HG03571 (cell line): Measurements from ENCODE around the gene PNPLA6.

Source experiments
- ATAC-seq: cut with Tn5 transposase; IDR thresholded peaks from one replicate; pipeline ENCODE4 v1.9.1; 2021; ENCODE audit not compliant: unreplicated experiment

The PNPLA6 gene

GRCh38 chr19:7515110-7515644 lies 20.3 kb upstream of the PNPLA6 start:
- ATAC-seq, result no peak

GRCh38 chr19:7515645-7516151 lies 19.8 kb upstream of the PNPLA6 start, which contains the start of gene ZNF358:
TSS of gene ZNF358 (plus strand) at chr19:7516103. CDS start at chr19:7519243, 3,140 bp downstream.
- no peak for ATAC-seq

GRCh38 chr19:7516333-7516732 lies 19.2 kb upstream of the PNPLA6 start:
- ATAC-seq, result no peak

- ATAC-seq, result no peak
Observed at GRCh38 chr19:7516878-7517277, 18.6 kb upstream of the PNPLA6 start.

- no peak for ATAC-seq
Observed at GRCh38 chr19:7519361-7520130, 16.0 kb upstream of the PNPLA6 start.

- no peak for ATAC-seq
Observed at GRCh38 chr19:7520131-7521051, 15.1 kb upstream of the PNPLA6 start.

GRCh38 chr19:7521551-7522071 lies 13.9 kb upstream of the PNPLA6 start:
- ATAC-seq, result no peak

- peak; percentile 74 for ATAC-seq
Observed at GRCh38 chr19:7522072-7522922, 13.2 kb upstream of the PNPLA6 start, which contains the start of gene MCOLN1. TSS of gene MCOLN1 (plus strand) at chr19:7522624. CDS start at chr19:7522751, 127 bp downstream.

GRCh38 chr19:7522923-7523667 lies 12.4 kb upstream of the PNPLA6 start:
- ATAC-seq, result no peak

- no peak for ATAC-seq
Observed at GRCh38 chr19:7524523-7524922, 11.0 kb upstream of the PNPLA6 start.

GRCh38 chr19:7524992-7525739 lies 10.4 kb upstream of the PNPLA6 start:
- ATAC-seq, result no peak

- no peak for ATAC-seq
Observed at GRCh38 chr19:7526059-7526929, 9.2 kb upstream of the PNPLA6 start.

- no peak for ATAC-seq
Observed at GRCh38 chr19:7527516-7528191, 7.9 kb upstream of the PNPLA6 start.

- ATAC-seq, result no peak
Observed at GRCh38 chr19:7528192-7528519, 7.4 kb upstream of the PNPLA6 start.

- no peak for ATAC-seq
Observed at GRCh38 chr19:7528522-7529245, 6.8 kb upstream of the PNPLA6 start.

GRCh38 chr19:7529246-7529600 lies 6.3 kb upstream of the PNPLA6 start:
- no peak for ATAC-seq
